ENCODE results near the gene RYR2. TPM values are rescaled to one million over a fixed set of nuclear protein-coding genes. Genes with fewer than 3 reads are reported as not detected.

The RYR2 gene
- total and polyA plus RNA-seq, 4 donors = 0.43 to 11.6 (median 2.0) TPM

Small RNA genes lying within 50 kb of the gene (small RNA-seq; reads per million reads assigned to genes)
- gene MIR4428 (ENCODE audit: low replicate concordance) (not detected), gene RF00402 (ENCODE audit: low replicate concordance) (not detected)

Other genes with a start within 250 kb of the RYR2 start
- gene MTR, start 246.9 kb upstream of the RYR2 start, total RNA-seq = 10 to 100 TPM; 36.7 to 49.3 TPM
- gene MTR, start 246.9 kb upstream of the RYR2 start, polyA plus RNA-seq = 1 to 10 TPM; 4.4 to 6.5 TPM
- not detected for gene MT1HL1, start 37.7 kb upstream of the RYR2 start, total RNA-seq
- gene MT1HL1, start 37.7 kb upstream of the RYR2 start, polyA plus RNA-seq = not detected